Activated CD8-positive, alpha-beta memory T cell treated with anti-CD3 and anti-CD28 coated beads for 24 hours (primary cell): ENCODE measurements around the gene RAE1.
"Not testable (repeated sequence)": the region's sequence is repeated elsewhere in the genome, so short reads cannot be mapped to it uniquely, and the experiment has no call there.

ENCODE experiments used
- DNase-seq: peaks from one replicate; pipeline ENCODE4 v3.0.0-alpha.2; 2020

Gene RAE1

DNA sequence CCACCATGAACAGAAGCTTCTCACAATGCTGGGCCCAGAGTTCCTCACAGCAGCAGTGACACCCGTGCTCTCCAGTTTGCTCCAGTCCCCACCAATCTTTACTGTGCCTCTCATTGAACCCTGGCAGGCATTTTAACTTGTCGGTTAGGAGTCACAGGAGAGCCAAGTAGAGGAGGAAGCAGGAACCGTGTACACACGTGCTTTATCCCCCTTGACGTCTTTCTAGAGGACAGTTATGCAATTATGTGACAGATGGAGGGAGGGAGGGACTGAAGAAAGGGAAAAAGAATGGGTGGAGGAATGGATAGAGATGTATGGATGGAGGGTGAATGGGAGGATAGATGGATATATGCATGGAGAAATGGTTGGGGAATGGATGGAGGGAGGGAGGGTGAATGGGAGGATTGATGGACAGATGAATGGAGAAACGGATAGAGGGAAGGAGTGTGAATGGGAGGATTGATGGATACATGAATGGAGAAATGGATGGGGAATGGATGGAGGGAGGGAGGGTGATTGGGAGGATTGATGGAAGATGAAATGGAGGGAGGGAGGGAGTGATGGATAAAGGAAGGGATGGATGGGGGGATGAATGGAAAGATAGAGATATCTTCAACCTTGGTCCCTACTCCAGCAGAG, 66.1 kb downstream of the RAE1 start:
- no peak for DNase-seq

DNA sequence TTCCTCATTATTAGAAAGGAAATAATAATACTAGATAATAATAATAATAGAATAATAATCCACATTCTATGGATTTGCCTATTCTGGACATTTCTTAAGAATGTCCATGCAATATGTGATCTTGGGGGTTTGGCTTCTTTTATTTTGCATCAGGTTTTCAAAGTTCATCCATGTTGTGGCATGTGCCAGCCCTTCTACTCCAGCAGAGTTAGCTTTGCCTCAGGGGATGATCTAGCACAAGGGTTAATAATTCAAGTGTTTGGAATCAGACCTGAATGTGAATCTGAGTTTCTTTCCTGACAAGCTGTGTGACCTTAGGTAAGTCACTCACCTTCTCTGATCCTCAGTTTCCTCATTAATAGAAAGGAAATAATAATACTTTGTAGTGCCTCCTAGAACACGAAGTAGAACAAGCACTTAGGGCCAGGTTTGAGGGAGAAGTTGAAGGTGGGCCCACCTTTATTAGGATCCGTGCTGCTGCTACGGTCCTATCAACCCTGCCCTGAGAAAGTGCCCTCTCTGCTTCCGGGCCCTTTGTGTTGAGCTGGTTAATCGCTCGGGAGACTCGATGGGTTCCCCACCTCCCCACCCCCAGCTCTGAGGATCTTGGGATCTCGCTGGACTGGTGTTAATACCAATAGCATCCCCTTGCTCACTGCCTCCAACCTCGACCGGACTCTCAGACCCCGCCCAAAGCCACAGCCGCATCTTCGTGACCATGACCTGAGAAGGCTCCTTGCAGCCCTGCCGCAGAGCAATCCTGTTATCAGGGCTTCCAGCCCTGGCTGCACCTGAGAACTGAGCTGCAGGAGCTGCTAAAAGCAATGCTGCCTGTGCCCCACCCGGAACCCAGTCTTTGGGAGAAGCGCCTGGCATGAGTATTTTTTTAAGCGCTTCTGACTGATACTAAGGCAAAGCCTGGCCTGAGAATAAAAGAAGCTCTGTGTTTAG, 67.0 kb downstream of the RAE1 start:
- no peak for DNase-seq

DNA sequence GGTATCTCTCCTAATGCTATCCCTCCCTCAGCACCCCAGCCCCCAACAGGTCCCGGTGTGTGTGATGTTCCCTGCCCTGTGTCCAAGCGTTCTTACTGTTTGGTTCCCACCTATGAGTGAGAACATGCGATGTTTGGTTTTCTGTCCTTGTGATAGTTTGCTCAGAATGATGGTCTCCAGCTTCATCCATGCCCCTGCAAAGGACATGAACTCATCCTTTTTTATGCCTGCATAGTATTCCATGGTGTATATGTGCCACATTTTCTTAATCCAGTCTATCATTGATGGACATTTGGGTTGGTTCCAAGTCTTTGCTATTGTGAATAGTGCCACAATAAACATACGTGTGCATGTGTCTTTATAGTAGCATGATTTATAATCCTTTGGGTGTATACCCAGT, 68.4 kb downstream of the RAE1 start:
- DNase-seq: not testable (repeated sequence)

DNA sequence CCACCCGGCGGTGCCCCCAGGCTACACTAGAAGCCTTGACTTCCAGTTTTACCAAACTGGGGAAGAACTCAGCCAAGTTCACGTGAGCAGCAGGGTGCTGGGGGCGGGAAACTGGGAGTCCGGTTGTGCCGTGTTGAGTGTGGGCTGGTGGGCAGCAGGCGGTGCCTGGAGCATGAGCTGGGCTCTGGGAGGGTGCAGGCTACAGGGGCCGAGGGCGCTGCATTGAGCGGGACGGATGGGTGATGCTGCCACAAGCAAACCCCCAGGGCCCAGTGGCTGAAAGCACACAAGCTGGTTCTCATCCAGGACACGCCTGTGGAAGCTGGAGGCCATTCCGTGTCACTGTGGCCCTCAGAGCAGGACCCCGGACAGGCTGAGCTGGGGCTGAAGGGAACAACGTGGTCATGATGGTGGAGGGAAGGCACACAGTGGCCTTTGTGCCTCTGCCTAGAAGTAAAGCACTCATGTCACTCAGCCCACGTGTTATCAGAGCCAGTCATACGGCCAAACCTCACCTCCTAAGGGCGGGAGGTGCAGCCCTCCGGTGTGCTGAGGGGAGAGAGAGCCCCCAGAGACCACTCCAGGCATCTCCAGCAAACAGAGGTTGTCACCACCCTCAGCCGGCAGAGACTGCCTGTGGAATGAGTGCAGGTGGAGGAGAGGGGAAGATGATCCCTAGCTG, 69.7 kb downstream of the RAE1 start:
- no peak for DNase-seq

DNA sequence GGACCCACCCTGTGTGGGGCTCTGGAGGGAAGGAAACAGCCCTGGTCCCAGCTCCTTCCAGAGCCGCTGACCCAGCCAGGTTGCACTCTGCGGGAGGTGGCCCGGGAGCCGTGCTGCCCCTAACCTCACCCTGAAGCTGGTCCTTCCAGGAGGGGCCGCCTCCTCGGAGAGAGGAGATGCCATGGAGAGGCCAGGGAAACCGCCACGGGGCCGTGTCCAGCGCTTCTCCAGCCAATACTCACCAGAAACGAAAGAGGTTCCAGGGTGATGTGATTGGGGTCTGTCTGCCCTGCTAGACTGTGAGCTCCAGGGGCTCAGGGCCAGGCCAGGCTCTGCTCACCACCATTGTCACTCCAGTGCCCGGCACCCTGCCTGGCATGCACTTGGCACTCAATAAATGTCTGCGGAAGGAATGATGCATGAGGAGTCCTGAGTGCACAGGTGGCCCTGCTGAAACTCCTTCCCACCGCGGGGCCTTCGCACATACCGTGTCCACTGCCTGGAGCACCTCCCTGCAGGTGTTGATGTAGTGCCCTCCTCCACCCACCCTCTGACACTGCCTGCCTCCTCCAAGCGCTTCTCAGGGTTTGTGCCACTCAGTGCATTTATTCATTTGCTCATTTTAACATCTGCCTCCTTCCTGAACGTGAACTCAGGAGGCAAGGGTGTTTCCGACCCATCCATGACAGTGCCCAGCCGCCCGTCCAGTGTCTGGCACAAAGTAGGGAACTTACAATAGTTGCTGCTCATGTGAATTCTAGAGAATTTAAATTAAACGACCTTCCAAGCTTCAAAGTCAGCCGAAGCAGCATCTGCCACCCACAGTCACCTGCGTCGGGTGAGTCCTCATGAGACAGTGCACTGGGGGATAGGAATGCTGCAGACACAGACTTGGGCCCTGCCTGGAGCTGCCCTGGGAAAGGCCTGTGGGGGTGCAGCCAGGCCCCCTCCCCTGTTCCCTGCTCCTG, 70.5 kb downstream of the RAE1 start:
- DNase-seq: no peak

DNA sequence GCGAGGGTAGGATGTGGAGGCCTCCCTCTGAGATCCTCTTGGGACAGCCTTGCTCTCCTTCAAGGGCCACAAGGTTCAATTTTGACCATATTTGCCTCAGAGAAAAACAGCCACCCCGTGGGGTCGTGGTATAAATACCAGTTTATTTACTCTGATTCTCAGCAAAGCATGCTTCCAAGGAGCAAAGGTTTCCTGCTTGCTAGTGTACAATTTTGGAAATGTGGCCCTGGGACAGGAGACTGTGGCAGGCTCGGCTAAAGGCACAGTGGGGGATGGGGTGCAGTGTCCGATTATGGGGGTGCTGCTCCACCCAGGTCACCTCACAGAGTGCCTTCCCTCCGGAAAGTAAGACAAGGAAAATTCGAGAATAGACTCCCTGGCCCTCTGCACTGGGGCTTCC, 71.2 kb downstream of the RAE1 start:
- DNase-seq: no peak

DNA sequence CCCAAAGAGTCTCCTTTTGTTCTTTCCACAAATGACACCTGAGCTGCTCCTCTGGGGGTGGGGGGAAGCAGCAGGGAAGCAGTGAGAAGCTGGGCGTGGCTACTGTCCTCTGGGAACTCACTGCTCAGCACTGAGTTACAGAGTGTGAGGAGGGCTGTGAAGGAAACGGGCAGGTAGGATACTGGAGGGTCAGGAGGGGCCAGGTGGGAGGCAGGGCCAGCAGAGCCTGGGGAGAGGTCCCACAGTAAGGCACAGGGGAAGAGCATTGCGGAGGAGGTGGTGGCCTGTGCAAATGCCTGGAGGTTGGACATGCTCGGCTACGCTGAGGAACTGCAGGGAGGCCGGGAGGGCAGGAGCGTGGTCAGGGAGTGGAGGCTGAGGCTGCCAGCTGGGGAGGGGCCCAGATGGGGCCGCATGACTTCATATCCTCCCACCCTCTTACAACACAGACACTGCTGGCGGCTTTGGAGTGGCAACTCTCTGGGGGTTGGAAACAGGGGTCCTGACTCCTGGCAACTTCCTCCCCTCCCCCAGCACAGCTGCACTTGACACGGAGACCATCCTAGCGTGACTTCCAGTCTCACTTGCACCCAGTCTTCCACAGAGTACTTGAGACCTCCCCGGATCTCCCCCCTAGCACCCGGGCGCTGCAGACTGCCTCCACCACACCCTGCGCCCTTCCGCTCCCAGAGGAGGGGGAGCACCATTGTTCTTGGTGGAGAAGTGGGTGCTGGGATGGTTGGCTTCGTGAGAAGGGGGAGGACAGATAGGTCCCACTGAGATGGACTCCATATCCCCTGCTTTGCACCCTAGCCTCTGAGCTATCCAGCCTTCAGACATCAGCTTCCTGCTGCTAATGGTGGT, 74.3 kb downstream of the RAE1 start:
- no peak for DNase-seq

DNA sequence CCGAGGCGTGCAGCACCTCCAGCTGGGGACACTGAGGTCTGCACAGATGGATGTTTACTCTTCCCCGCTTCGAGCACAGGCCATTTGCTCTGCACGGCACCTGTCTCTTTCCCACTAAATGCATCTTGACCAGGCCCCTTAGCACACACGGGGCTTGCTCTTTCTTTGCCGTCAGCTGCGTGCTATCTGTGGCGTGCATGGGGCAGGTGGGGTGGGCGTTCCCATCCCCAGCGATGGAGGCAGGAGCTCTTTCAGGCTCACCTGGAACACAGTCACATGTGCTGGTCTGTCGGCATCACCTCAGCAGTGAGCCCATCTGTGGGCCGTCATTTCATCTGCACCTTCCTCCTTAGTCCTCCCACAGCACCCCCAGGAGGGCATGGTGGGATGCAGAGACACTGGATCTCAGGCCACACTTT, 75.2 kb downstream of the RAE1 start:
- no peak for DNase-seq

DNA sequence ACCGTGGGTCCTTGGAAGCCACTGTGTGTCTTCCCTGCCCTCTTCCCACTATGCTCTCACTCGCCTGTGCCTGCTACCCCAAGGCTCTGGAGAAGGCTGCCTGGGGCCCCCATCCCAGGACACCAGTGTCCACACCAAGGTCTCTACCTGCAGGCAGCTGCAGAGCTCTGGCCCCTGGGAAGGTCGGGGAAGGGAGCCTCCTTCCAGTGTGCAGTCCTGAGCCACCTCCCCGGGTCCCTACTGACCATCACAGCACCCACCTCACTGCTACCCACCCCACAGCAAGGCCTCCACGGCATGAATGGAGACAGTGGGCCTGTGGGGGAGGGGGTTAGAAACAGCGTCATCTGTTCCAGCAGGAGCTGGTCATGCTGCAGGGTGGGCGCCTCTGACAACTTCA, 75.8 kb downstream of the RAE1 start:
- DNase-seq: no peak

DNA sequence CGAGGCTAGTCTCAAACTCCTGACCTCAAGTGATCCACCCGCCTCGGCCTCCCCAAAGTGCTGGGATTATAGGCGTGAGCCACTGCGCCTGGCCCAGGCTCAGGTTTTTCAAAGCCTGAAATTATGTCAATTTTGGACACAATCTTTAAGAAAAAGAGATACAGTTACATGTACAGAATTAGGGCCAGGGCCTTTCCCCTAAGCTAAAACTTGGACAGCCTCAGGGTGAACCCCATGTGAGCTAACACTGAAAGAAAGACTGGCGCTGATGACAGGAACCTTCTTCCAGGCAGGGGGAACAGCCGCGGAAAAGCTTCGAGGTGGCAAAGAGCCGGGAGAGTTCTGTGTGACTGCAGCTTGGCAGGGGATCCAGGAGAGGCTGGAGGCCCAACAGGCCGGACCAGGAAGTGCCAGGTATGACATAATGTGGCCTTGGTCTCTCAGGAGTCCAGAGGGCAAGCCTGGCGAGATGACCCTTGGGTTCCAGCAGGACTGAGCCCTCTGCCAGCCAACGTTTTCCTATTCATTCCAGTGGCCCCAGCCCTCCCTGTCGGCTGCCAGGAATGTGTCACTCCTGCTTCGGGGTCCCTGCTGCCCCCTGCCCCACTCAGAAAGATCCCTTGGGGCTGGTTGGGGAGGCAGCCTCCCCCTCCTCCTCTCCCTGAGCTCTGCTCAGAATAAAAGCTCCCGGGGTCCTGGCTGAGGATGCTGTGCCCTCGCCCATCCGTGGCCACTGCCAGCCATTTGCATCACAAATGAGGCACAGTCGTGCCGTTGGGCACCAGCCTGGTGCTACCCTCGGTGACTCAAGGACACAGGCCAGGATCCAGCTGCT, 77.5 kb downstream of the RAE1 start:
- no peak for DNase-seq
